ACC112 (cell line): ENCODE data around the gene LAMA2.
"Not testable (repeated sequence)": the region's sequence is repeated elsewhere in the genome, so short reads cannot be mapped to it uniquely, and the experiment has no call there.

Experiments
- H2AFZ ChIP-seq: fragments of 200-600 bp; sonication (generic); one replicate; pipeline ENCODE4 v1.6.0; 2017; ENCODE audit warnings: antibody characterized with exemption, low read length; ENCODE audit not compliant: unreplicated experiment
- H3K27ac ChIP-seq: fragments of 200-600 bp; sonication (generic); 2 replicates; pipeline ENCODE4 v1.5.1; 2014; ENCODE audit warnings: low read depth, mild to moderate bottlenecking, antibody characterized with exemption, low read length, moderate library complexity
- H3K27me3 ChIP-seq: fragments of 200-600 bp; sonication (generic); 2 replicates; pipeline ENCODE4 v1.6.1; 2014; ENCODE audit warnings: mild to moderate bottlenecking, antibody characterized with exemption, low read length, moderate library complexity, mixed read lengths; ENCODE audit not compliant: insufficient read depth
- H3K36me3 ChIP-seq: fragments of 200-600 bp; sonication (generic); 2 replicates; pipeline ENCODE4 v1.6.1; 2016; ENCODE audit warnings: mild to moderate bottlenecking, antibody characterized with exemption, low read length, moderate library complexity, mixed read lengths; ENCODE audit not compliant: insufficient read depth
- H3K4me1 ChIP-seq: fragments of 200-600 bp; sonication (generic); one replicate; pipeline ENCODE4 v1.6.1; 2016; ENCODE audit warnings: low read length, mixed read lengths; ENCODE audit not compliant: insufficient read depth, unreplicated experiment, control insufficient read depth
- H3K4me3 ChIP-seq: fragments of 200-600 bp; sonication (generic); 2 replicates; pipeline ENCODE4 v1.5.1; 2014; ENCODE audit warnings: mild to moderate bottlenecking, low read depth, low read length
- H3K79me2 ChIP-seq: fragments of 200-600 bp; sonication (generic); one replicate; pipeline ENCODE4 v1.6.0; 2016; ENCODE audit warnings: low read length; ENCODE audit not compliant: control insufficient read depth, unreplicated experiment, insufficient read depth

The LAMA2 gene

DNA sequence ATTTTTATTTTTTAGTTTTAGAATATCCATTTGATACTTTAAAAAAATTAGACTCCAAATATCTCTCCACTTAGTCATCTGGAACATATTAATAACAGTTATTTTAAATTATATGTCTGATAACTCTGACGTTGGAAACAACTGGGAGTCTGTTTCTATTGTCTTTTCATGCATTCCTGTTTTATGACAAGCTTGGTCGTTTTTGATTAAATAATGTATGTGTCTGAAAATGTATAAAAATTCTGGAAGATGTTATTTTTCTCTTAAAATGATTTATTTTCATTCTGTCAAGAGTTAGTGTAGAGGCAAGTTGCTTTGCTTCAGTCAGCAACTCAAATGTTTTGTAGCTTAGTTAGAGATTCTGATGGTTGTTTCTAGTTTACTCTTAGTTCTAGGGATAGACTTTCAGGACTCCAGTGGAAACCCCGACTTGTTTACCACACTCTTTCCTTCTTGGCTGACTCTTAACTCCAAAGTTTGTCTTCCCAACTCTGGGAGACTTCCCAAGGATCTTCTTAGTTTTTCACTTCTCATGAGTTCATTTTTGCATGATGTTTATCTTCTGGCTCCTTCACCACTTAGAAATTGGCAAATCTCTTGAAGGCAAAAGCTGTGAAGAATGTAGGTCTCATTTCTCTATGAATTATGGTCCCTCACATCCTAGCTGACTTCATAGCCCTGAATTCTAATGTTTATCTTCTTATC is 190.9 kb downstream of the LAMA2 start:
- H3K4me1 ChIP-seq, result peaks cover 8% of the 10 kb centered on the region
- peak overlapping the region; percentile 23 for H2AFZ ChIP-seq
- no peaks in the 10 kb centered on the region for H3K79me2 ChIP-seq
- H3K36me3 ChIP-seq, result no peaks in the 10 kb centered on the region
- peak overlapping the region; percentile 26; the same call in 1 of the 2 replicates for H3K27ac ChIP-seq
- 0 out of 2 replicates have a peak overlapping the region, but pooled peaks have one; percentile 13 for H3K4me3 ChIP-seq
- H3K27me3 ChIP-seq, result no peaks in the 10 kb centered on the region

- no peaks in the 10 kb centered on the region for H3K27me3 ChIP-seq
- no peak overlapping the region for H3K4me3 ChIP-seq
- no peak overlapping the region for H3K27ac ChIP-seq
- no peaks in the 10 kb centered on the region for H3K4me1 ChIP-seq
- no peak overlapping the region for H2AFZ ChIP-seq
- no peaks in the 10 kb centered on the region for H3K36me3 ChIP-seq
- no peaks in the 10 kb centered on the region for H3K79me2 ChIP-seq
Measured at GRCh38 chr6:129084406-129084805, 201.5 kb downstream of the LAMA2 start.

DNA sequence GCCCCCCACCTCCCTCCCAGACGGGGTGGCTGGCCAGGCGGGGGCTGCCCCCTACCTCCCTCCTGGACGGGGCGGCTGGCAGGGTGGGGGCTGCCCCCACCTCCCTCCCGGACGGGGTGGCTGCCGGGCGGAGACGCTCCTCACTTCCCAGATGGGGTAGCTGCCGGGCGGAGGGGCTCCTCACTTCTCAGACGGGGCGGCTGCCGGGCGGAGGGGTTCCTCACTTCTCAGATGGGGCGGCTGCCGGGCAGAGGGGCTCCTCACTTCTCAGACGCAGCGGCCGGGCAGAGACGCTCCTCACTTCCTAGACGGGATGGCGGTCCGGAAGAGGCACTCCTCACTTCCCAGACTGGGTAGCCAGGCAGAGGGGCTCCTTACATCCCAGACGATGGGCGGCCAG is 205.5 kb downstream of the LAMA2 start:
- H3K36me3 ChIP-seq, H3K4me1 ChIP-seq, H2AFZ ChIP-seq, H3K79me2 ChIP-seq, H3K4me3 ChIP-seq, H3K27me3 ChIP-seq, H3K27ac ChIP-seq: not testable (repeated sequence)

DNA sequence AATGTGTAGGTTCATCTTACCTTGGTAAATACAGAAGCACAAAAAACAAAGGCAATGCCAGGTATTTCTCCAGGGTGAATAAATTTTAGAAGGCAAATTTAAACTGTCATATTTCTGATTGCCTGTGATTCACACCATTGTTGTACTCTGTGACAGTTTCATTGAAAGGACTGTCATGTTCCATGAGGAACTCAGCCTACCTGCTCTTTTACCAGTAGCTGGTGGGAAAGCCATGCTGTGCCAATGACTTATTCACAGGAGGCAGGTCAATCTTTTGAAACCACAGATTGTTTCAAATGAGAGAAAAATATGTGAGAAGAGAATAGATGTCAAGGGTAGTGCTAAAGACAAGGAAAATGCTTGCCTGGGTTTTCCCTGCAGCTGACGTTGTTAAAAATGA is 206.4 kb downstream of the LAMA2 start:
- no peak overlapping the region for H3K27ac ChIP-seq
- H3K4me3 ChIP-seq, result no peak overlapping the region
- H3K79me2 ChIP-seq, result no peaks in the 10 kb centered on the region
- no peak overlapping the region for H2AFZ ChIP-seq
- H3K36me3 ChIP-seq, result no peaks in the 10 kb centered on the region
- H3K4me1 ChIP-seq, result no peaks in the 10 kb centered on the region
- no peaks in the 10 kb centered on the region for H3K27me3 ChIP-seq

DNA sequence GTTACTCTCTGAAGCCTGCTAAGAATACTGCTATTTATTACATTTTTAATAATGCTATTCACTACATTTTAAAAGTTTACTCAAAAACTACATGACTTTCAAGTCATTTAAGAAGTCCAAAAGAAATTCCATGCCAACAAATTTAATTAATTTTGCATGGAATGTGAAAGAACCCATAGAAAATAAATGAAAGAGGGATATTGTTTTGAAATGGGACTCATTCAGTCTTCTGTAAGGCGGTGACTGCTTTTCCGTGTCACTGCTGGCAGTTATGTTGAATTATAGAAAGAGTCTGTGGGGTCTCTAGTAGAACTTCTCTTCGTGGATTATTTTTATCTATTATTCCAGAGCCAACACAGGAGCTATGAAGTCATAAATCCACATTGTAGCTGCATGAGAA is 211.2 kb downstream of the LAMA2 start:
- no peaks in the 10 kb centered on the region for H3K36me3 ChIP-seq
- no peaks in the 10 kb centered on the region for H3K4me1 ChIP-seq
- H3K79me2 ChIP-seq, result no peaks in the 10 kb centered on the region
- H2AFZ ChIP-seq, result no peak overlapping the region
- no peak overlapping the region for H3K4me3 ChIP-seq
- no peaks in the 10 kb centered on the region for H3K27me3 ChIP-seq
- no peak overlapping the region for H3K27ac ChIP-seq

GRCh38 chr6:129096651-129097290 is 213.8 kb downstream of the LAMA2 start:
- Histone ChIP-seq H3K4me1 (no peaks in the 10 kb centered on the region), H3K4me3 (no peak overlapping the region), H3K36me3 (no peaks in the 10 kb centered on the region), H3K27ac (no peak overlapping the region), H3K27me3 (no peaks in the 10 kb centered on the region), H2AFZ (no peak overlapping the region), H3K79me2 (no peaks in the 10 kb centered on the region)

DNA sequence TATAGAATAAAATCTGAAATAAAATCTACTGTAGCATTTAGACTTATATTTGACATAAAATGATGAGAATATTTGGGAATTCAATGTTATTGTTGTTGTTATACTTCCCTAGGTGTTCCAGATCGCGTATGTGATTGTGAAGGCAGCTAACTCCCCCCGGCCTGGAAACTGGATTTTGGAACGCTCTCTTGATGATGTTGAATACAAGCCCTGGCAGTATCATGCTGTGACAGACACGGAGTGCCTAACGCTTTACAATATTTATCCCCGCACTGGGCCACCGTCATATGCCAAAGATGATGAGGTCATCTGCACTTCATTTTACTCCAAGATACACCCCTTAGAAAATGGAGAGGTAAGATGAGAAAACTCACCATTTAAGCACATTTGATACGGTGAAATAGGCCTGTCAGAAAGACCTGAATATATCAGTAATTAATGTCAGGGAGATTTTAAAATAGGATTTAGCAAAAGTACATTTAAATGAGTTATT is 215.2 kb downstream of the LAMA2 start:
- no peaks in the 10 kb centered on the region for H3K27me3 ChIP-seq
- H3K36me3 ChIP-seq, result no peaks in the 10 kb centered on the region

DNA sequence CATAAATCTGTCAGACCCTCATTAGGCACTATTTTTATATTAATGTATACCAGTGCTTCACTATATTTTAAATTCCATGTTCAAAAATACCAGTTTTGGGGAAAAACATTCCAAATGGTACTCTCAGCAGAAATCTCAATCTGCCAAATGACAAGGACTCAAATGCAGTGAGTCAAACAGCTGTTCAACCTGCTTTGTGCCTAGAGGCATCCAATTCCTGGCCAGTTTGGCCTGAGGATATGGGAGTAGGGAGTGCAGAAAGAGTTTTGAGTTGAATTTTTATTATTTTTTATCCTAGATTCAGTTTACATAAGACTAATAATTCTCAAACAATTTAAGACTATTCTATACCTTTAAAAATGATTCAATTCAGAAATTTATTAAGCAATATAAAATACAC is 216.8 kb downstream of the LAMA2 start:
- H2AFZ ChIP-seq, result no peak overlapping the region
- peaks cover 17% of the 10 kb centered on the region for H3K4me1 ChIP-seq
- H3K79me2 ChIP-seq, result no peaks in the 10 kb centered on the region
- no peaks in the 10 kb centered on the region for H3K27me3 ChIP-seq
- no peak overlapping the region for H3K4me3 ChIP-seq
- no peaks in the 10 kb centered on the region for H3K36me3 ChIP-seq
- no peak overlapping the region for H3K27ac ChIP-seq

More for the DNA sequence above, 215.2 kb downstream of the LAMA2 start:
- peaks cover 6% of the 10 kb centered on the region for H3K4me1 ChIP-seq
- H3K27ac ChIP-seq, result no peak overlapping the region
- H3K79me2 ChIP-seq, result no peaks in the 10 kb centered on the region
- H3K4me3 ChIP-seq, result no peak overlapping the region
- H2AFZ ChIP-seq, result no peak overlapping the region

- peaks cover 21% of the 10 kb centered on the region for H3K4me1 ChIP-seq
- no peaks in the 10 kb centered on the region for H3K79me2 ChIP-seq
- H3K27ac ChIP-seq, result no peak overlapping the region
- H3K36me3 ChIP-seq, result no peaks in the 10 kb centered on the region
- H3K27me3 ChIP-seq, result no peaks in the 10 kb centered on the region
- no peak overlapping the region for H2AFZ ChIP-seq
- H3K4me3 ChIP-seq, result no peak overlapping the region
Measured at GRCh38 chr6:129100164-129100563, 217.2 kb downstream of the LAMA2 start.

- H3K36me3 ChIP-seq, result no peaks in the 10 kb centered on the region
- H3K27me3 ChIP-seq, result no peaks in the 10 kb centered on the region
- no peak overlapping the region for H2AFZ ChIP-seq
- H3K4me3 ChIP-seq, result no peak overlapping the region
- H3K27ac ChIP-seq, result no peak overlapping the region
- H3K4me1 ChIP-seq, result peaks cover 32% of the 10 kb centered on the region
- no peaks in the 10 kb centered on the region for H3K79me2 ChIP-seq
Measured at GRCh38 chr6:129102741-129103140, 219.8 kb downstream of the LAMA2 start.

GRCh38 chr6:129104131-129104530 is 221.2 kb downstream of the LAMA2 start:
- peak overlapping the region; percentile 87 for H3K27ac ChIP-seq
- H3K36me3 ChIP-seq, result no peaks in the 10 kb centered on the region
- H2AFZ ChIP-seq, result no peak overlapping the region
- peaks cover 32% of the 10 kb centered on the region for H3K4me1 ChIP-seq
- no peaks in the 10 kb centered on the region for H3K79me2 ChIP-seq
- no peaks in the 10 kb centered on the region for H3K27me3 ChIP-seq
- H3K4me3 ChIP-seq, result no peak overlapping the region
